Smooth muscle cell (in vitro differentiated cells): Measurements from ENCODE around the gene INCENP. TPM values are rescaled to one million over a fixed set of nuclear protein-coding genes. Genes with fewer than 3 reads are reported as not detected.

Source experiments
- DNase-seq: peaks from one replicate; lab custom pipeline; 2025; ENCODE audit not compliant: unreplicated experiment; lab: John Stamatoyannopoulos, UW
- H2AFZ ChIP-seq: fragments of 200-600 bp; sonication (generic); 2 replicates; pipeline ENCODE4 v1.6.0; 2016; ENCODE audit warnings: antibody characterized with exemption, low read depth, mild to moderate bottlenecking
- H3F3A ChIP-seq: fragments of 200-600 bp; sonication (generic); 2 replicates; pipeline ENCODE4 v1.6.0; 2017; ENCODE audit warnings: antibody characterized with exemption, low read depth
- H3K27ac ChIP-seq: fragments of 200-600 bp; sonication (generic); 2 replicates; pipeline ENCODE4 v1.5.1; 2016; ENCODE audit warnings: low read depth, mild to moderate bottlenecking
- H3K27me3 ChIP-seq: fragments of 200-600 bp; sonication (generic); 2 replicates; pipeline ENCODE4 v1.6.1; 2016; ENCODE audit warnings: low read depth, mild to moderate bottlenecking
- H3K36me3 ChIP-seq: fragments of 200-600 bp; sonication (generic); 2 replicates; pipeline ENCODE4 v1.5.1; 2016; ENCODE audit warnings: low read depth
- H3K4me1 ChIP-seq: fragments of 200-600 bp; sonication (generic); 2 replicates; pipeline ENCODE4 v1.5.1; 2016; ENCODE audit warnings: low read depth
- H3K4me2 ChIP-seq: fragments of 200-600 bp; sonication (generic); 2 replicates; pipeline ENCODE4 v1.6.0; 2016; ENCODE audit warnings: mild to moderate bottlenecking
- H3K4me3 ChIP-seq: fragments of 200-600 bp; sonication (generic); 2 replicates; pipeline ENCODE4 v1.5.1; 2016; ENCODE audit warnings: mild to moderate bottlenecking
- H3K79me2 ChIP-seq: fragments of 200-600 bp; sonication (generic); 2 replicates; pipeline ENCODE4 v1.6.0; 2016; ENCODE audit warnings: low read depth, mild to moderate bottlenecking
- H3K9ac ChIP-seq: fragments of 200-600 bp; sonication (generic); 2 replicates; pipeline ENCODE4 v1.6.0; 2016; ENCODE audit warnings: low read depth
- H3K9me3 ChIP-seq: fragments of 200-600 bp; sonication (generic); replicated peaks from 2 replicates; pipeline ENCODE4 v1.5.1; 2016; ENCODE audit warnings: low read depth
- H4K20me1 ChIP-seq: fragments of 200-600 bp; sonication (generic); 2 replicates; pipeline ENCODE4 v1.6.0; 2016; ENCODE audit warnings: low read depth
- CTCF ChIP-seq: fragments of 200-600 bp; sonication (generic); IDR thresholded peaks from 2 replicates; pipeline ENCODE4 v1.5.1; 2017; ENCODE audit warnings: borderline replicate concordance, mild to moderate bottlenecking, antibody characterized with exemption; ENCODE audit not compliant: insufficient read depth, poor library complexity, severe bottlenecking
- WGBS: methylation state at CpG from one replicate; pipeline ENCODE4 v1.1.7; 2016; ENCODE audit warnings: low lambda C conversion rate; 5-methylcytosine and 5-hydroxymethylcytosine counted together
- polyA plus RNA-seq: library from polyadenylated mRNA; unstranded; fragments of >200 nt; fragmentation: Nextera tagmentation; extraction: Ambion mirVana; gene quantifications from 2 replicates; pipeline ENCODE4 v1.2.1, GENCODE V29; 2016
- total RNA-seq: library from RNA; depleted of rRNA; stranded (reverse); fragments of >200 nt; gene quantifications from 2 replicates; pipeline ENCODE4 v1.2.3, GENCODE V29; 2014

The INCENP gene
- total RNA-seq (16.0 and 25.7 TPM in 2 replicates), polyA plus RNA-seq (2.3 and 4.1 TPM in 2 replicates)

- H2AFZ ChIP-seq, result peak within 1 kb of the TSS; percentile 93
- no peaks in the 10 kb centered on the region for H3F3A ChIP-seq
- peaks cover 9% of the 10 kb centered on the region for H3K4me1 ChIP-seq
- H3K9me3 ChIP-seq, result no peaks in the 10 kb centered on the region
- peak; percentile 70 for DNase-seq
- H3K9ac ChIP-seq, result peak within 1 kb of the TSS; percentile 73
- no peaks in the 10 kb centered on the region for H4K20me1 ChIP-seq
- H3K36me3 ChIP-seq, result no peaks in the 10 kb centered on the region
- under 1% methylated on average over 39 of the region's 39 CpGs for WGBS
- TF ChIP-seq CTCF, result no peak
- H3K27me3 ChIP-seq, result no peaks in the 10 kb centered on the region
- peak within 1 kb of the TSS; percentile 95 for H3K4me2 ChIP-seq
- H3K79me2 ChIP-seq, result peaks cover 42% of the 10 kb centered on the region
- H3K4me3 ChIP-seq, result peak within 1 kb of the TSS; percentile 69
- peak within 1 kb of the TSS; percentile 39 for H3K27ac ChIP-seq
Measured at GRCh38 chr11:62123669-62124185, at the start of gene INCENP. Gene INCENP (plus strand): TSS chr11:62124011. CDS start chr11:62128162, 4,151 bp downstream.

- no peaks in the 10 kb centered on the region for H3K4me1 ChIP-seq
- no peaks in the 10 kb centered on the region for H3K9me3 ChIP-seq
- no peak overlapping the region for H3K27ac ChIP-seq
- no peak overlapping the region for H3K4me2 ChIP-seq
- TF ChIP-seq CTCF, result no peak
- no peaks in the 10 kb centered on the region for H3K36me3 ChIP-seq
- 81% methylated on average over 2 of the region's 2 CpGs for WGBS
- DNase-seq, result no peak
- H3F3A ChIP-seq, result no peaks in the 10 kb centered on the region
- no peaks in the 10 kb centered on the region for H3K79me2 ChIP-seq
- H3K9ac ChIP-seq, result no peak overlapping the region
- H3K27me3 ChIP-seq, result no peaks in the 10 kb centered on the region
- H2AFZ ChIP-seq, result no peak overlapping the region
- H4K20me1 ChIP-seq, result no peaks in the 10 kb centered on the region
- no peak overlapping the region for H3K4me3 ChIP-seq
Measured at GRCh38 chr11:62075438-62075837, 48.4 kb upstream of the INCENP start.

GRCh38 chr11:62077132-62077531 lies 46.7 kb upstream of the INCENP start:
- Histone ChIP-seq H3K79me2 (no peaks in the 10 kb centered on the region), H3K27me3 (no peaks in the 10 kb centered on the region), H3K4me2 (no peak overlapping the region), H3K27ac (no peak overlapping the region), H3K4me1 (no peaks in the 10 kb centered on the region), H3K9ac (no peak overlapping the region), H4K20me1 (no peaks in the 10 kb centered on the region), H3F3A (no peaks in the 10 kb centered on the region), H3K4me3 (no peak overlapping the region), H2AFZ (no peak overlapping the region), H3K9me3 (no peaks in the 10 kb centered on the region), H3K36me3 (no peaks in the 10 kb centered on the region)
- TF ChIP-seq CTCF, result no peak
- no peak for DNase-seq
- 90% methylated on average over 3 of the region's 3 CpGs for WGBS
